NB4 (cell line): ENCODE results near the gene ADM2.

Source experiments
- CTCF ChIP-seq: IDR thresholded peaks from one replicate; pipeline ENCODE4 v1.5.1; 2012; ENCODE audit warnings: low read depth, low read length
- MYC ChIP-seq: IDR thresholded peaks from 2 replicates; pipeline ENCODE4 v1.6.1; 2011; ENCODE audit warnings: low read depth, low read length

GRCh38 chr22:50488886-50489285 lies 7.5 kb downstream of the ADM2 start:
- no peak for TF ChIP-seq CTCF
- no peak for TF ChIP-seq MYC
